Astrocyte (in vitro differentiated cells and primary cell): ENCODE results near the gene ARHGAP26. TPM values are rescaled to one million over a fixed set of nuclear protein-coding genes. Genes with fewer than 3 reads are reported as not detected.

ENCODE experiments used
- DNase-seq: peaks from one replicate; pipeline ENCODE4 v3.0.0-alpha.2; 2010; ENCODE audit warnings: low read depth
- FAIRE-seq: peaks from 2 replicates; lab custom pipeline; 2011; peaks lifted over from hg19 to GRCh38; lab: Jason Lieb, UNC
- H2AFZ ChIP-seq: 2 replicates; pipeline ENCODE4 v1.6.0; 2012; ENCODE audit warnings: low read depth, low read length, inconsistent platforms
- H3K27ac ChIP-seq: 2 replicates; pipeline ENCODE4 v1.5.1; 2011; ENCODE audit warnings: low read depth, low read length, inconsistent platforms
- H3K27me3 ChIP-seq: 2 replicates; pipeline ENCODE4 v1.6.0; 2011; ENCODE audit warnings: low read length, inconsistent platforms; ENCODE audit not compliant: insufficient read depth
- H3K36me3 ChIP-seq: 2 replicates; pipeline ENCODE4 v1.5.1; 2011; ENCODE audit warnings: low read length, inconsistent platforms; ENCODE audit not compliant: insufficient read depth
- H3K4me1 ChIP-seq: 2 replicates; pipeline ENCODE4 v1.5.1; 2011; ENCODE audit warnings: low read length, inconsistent platforms; ENCODE audit not compliant: insufficient read depth
- H3K4me2 ChIP-seq: 2 replicates; pipeline ENCODE4 v1.6.0; 2012; ENCODE audit warnings: low read length, inconsistent platforms
- H3K4me3 ChIP-seq: 2 replicates; pipeline ENCODE4 v1.5.1; 2011; ENCODE audit warnings: low read depth, mild to moderate bottlenecking, low read length, inconsistent platforms; ENCODE audit not compliant: insufficient read depth
- H3K79me2 ChIP-seq: 2 replicates; pipeline ENCODE4 v1.6.0; 2012; ENCODE audit warnings: mild to moderate bottlenecking, low read length, inconsistent platforms; ENCODE audit not compliant: insufficient read depth
- H3K9ac ChIP-seq: 2 replicates; pipeline ENCODE4 v1.6.0; 2012; ENCODE audit warnings: mild to moderate bottlenecking, low read length, inconsistent platforms
- H3K9me3 ChIP-seq: 2 replicates; pipeline ENCODE4 v1.5.1; 2012; ENCODE audit warnings: low read depth, mild to moderate bottlenecking, low read length, inconsistent platforms; ENCODE audit not compliant: insufficient read depth
- H4K20me1 ChIP-seq: 2 replicates; pipeline ENCODE4 v1.6.0; 2012; ENCODE audit warnings: low read length, inconsistent platforms; ENCODE audit not compliant: insufficient read depth
- H3K27ac Mint-ChIP-seq: one replicate; pipeline ENCODE4 v1.8.0; 2021; ENCODE audit warnings: mild to moderate bottlenecking, mixed read lengths; ENCODE audit not compliant: unreplicated experiment
- H3K27me3 Mint-ChIP-seq: one replicate; pipeline ENCODE4 v1.8.0; 2021; ENCODE audit warnings: low read depth, mixed read lengths; ENCODE audit not compliant: unreplicated experiment
- H3K36me3 Mint-ChIP-seq: one replicate; pipeline ENCODE4 v1.8.0; 2021; ENCODE audit warnings: low read depth, mixed read lengths; ENCODE audit not compliant: unreplicated experiment
- H3K4me1 Mint-ChIP-seq: one replicate; pipeline ENCODE4 v1.8.0; 2021; ENCODE audit warnings: low read depth, mixed read lengths; ENCODE audit not compliant: unreplicated experiment
- H3K4me3 Mint-ChIP-seq: one replicate; pipeline ENCODE4 v1.8.0; 2021; ENCODE audit warnings: mild to moderate bottlenecking, moderate library complexity, mixed read lengths; ENCODE audit not compliant: unreplicated experiment
- H3K9me3 Mint-ChIP-seq: one replicate; pipeline ENCODE4 v1.8.0; 2021; ENCODE audit warnings: mild to moderate bottlenecking, mixed read lengths; ENCODE audit not compliant: unreplicated experiment
- CTCF ChIP-seq: IDR thresholded peaks from 2 replicates; pipeline ENCODE4 v1.5.1; 2011; ENCODE audit warnings: low read depth, mild to moderate bottlenecking, inconsistent platforms, low read length, moderate library complexity; ENCODE audit not compliant: insufficient read depth
- EZH2 ChIP-seq: IDR thresholded peaks from 2 replicates; pipeline ENCODE4 v1.6.1; 2012; ENCODE audit warnings: mild to moderate bottlenecking, low read length, inconsistent platforms; ENCODE audit not compliant: insufficient read depth
- total RNA-seq: library from RNA; stranded (reverse); gene quantifications from 2 replicates; pipeline ENCODE4 v1.2.1, GENCODE V29; 2021

ARHGAP26 gene
- total RNA-seq, 1 donor from 2014 or later = 5.6 TPM

- FAIRE-seq = no peak
- no peaks in the 10 kb centered on the region for H3K27me3 ChIP-seq
- no peak overlapping the region for H3K27ac ChIP-seq
- no peaks in the 10 kb centered on the region for H3K4me1 ChIP-seq
- H3K9ac ChIP-seq = no peak overlapping the region
- no peaks in the 10 kb centered on the region for H3K79me2 ChIP-seq
- DNase-seq = no peak
- peaks cover 3% of the 10 kb centered on the region for H3K9me3 Mint-ChIP-seq
- H2AFZ ChIP-seq = no peak overlapping the region
- H3K9me3 ChIP-seq = no peaks in the 10 kb centered on the region
- peaks cover 9% of the 10 kb centered on the region for H3K27me3 Mint-ChIP-seq
- no peak overlapping the region for H3K27ac Mint-ChIP-seq
- no peaks in the 10 kb centered on the region for H4K20me1 ChIP-seq
- no peak overlapping the region for H3K4me2 ChIP-seq
- H3K4me3 ChIP-seq = no peak overlapping the region
- no peak for TF ChIP-seq CTCF
- TF ChIP-seq EZH2 = no peak
- no peaks in the 10 kb centered on the region for H3K36me3 Mint-ChIP-seq
- peaks cover 9% of the 10 kb centered on the region for H3K4me1 Mint-ChIP-seq
- no peak overlapping the region for H3K4me3 Mint-ChIP-seq
- no peaks in the 10 kb centered on the region for H3K36me3 ChIP-seq
Observed at GRCh38 chr5:142861011-142861410, 90.8 kb downstream of the ARHGAP26 start.

GRCh38 chr5:142862594-142862993, 92.4 kb downstream of the ARHGAP26 start:
- DNase-seq (no peak), FAIRE-seq (no peak)
- Mint-ChIP-seq H3K36me3 (no peaks in the 10 kb centered on the region), H3K27ac (no peak overlapping the region), H3K9me3 (no peaks in the 10 kb centered on the region), H3K4me3 (no peak overlapping the region), H3K4me1 (peaks cover 17% of the 10 kb centered on the region), H3K27me3 (peaks cover 9% of the 10 kb centered on the region)
- no peak overlapping the region for H3K9ac ChIP-seq
- no peaks in the 10 kb centered on the region for H4K20me1 ChIP-seq
- no peak overlapping the region for H2AFZ ChIP-seq
- H3K36me3 ChIP-seq = no peaks in the 10 kb centered on the region
- no peak overlapping the region for H3K4me2 ChIP-seq
- H3K79me2 ChIP-seq = no peaks in the 10 kb centered on the region
- H3K9me3 ChIP-seq = no peaks in the 10 kb centered on the region
- TF ChIP-seq CTCF = no peak
- no peak for TF ChIP-seq EZH2
- H3K4me1 ChIP-seq = no peaks in the 10 kb centered on the region
- no peak overlapping the region for H3K4me3 ChIP-seq
- no peaks in the 10 kb centered on the region for H3K27me3 ChIP-seq
- no peak overlapping the region for H3K27ac ChIP-seq

GRCh38 chr5:142863856-142864255, 93.7 kb downstream of the ARHGAP26 start:
- Mint-ChIP-seq H3K36me3 (no peaks in the 10 kb centered on the region), H3K9me3 (no peaks in the 10 kb centered on the region), H3K27me3 (peaks cover 16% of the 10 kb centered on the region), H3K27ac (no peak overlapping the region), H3K4me3 (no peak overlapping the region), H3K4me1 (peaks cover 14% of the 10 kb centered on the region)
- H3K9ac ChIP-seq = no peak overlapping the region
- no peaks in the 10 kb centered on the region for H3K27me3 ChIP-seq
- FAIRE-seq (no peak), DNase-seq (no peak)
- no peak overlapping the region for H2AFZ ChIP-seq
- H3K36me3 ChIP-seq = no peaks in the 10 kb centered on the region
- no peak overlapping the region for H3K4me3 ChIP-seq
- no peak overlapping the region for H3K27ac ChIP-seq
- H4K20me1 ChIP-seq = no peaks in the 10 kb centered on the region
- no peaks in the 10 kb centered on the region for H3K79me2 ChIP-seq
- TF ChIP-seq CTCF (no peak), EZH2 (no peak)
- no peaks in the 10 kb centered on the region for H3K9me3 ChIP-seq
- no peaks in the 10 kb centered on the region for H3K4me1 ChIP-seq
- H3K4me2 ChIP-seq = no peak overlapping the region
